ENCODE measurements around the gene EPAS1. TPM values are rescaled to one million over a fixed set of nuclear protein-coding genes. Genes with fewer than 3 reads are reported as not detected.

Gene EPAS1
- total and polyA plus RNA-seq, 2 of the 13 experiments (the other 11 are each of a cell fraction or from before 2014, with no cell fraction given): 47.1 to 182 TPM

DNA sequence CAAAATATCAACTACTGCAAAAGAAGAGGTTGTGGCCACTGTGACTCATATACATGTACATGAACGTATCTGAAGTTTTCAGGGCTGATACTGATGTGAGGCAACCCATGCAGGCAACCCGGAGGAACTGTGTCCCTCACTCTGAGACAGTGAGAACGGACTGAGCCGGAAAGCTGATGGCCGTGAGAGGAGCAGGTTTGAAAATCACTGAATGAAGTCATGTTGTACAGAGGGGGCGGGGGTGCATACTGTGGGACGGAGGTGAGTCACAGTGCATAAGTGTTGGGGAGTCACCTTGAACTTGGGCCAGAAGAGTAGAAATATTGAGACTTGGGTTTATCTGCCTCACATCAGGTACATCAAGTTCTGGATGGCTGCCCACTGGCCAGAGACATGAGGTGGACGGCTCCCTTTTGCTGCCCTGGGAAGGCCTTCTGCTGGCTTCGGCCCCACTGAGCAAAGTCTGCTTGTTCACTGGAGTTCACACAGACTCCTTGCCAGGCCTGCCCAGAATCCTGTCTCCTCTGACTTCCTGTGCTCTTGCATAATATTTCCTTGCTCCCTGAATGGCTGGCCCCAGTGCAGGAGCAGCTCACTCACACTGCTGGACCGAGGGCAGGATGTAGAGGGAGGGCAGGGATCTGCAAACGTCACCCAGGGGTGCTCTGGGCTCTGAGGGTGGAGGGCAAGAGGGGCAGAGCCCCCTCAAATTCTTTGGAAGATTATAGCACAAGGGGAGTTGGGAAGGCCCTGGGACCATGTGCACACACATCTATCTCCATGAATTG lies 18.1 kb downstream of the EPAS1 start (continued):
- TF ChIP-seq ZNF12 (CRISPR knock-in tag; IDR thresholded peaks at IDR 0.05) (peak; percentile 72; the same call in 1 of the 2 replicates), HDAC2 (CRISPR knock-in tag; IDR thresholded peaks at IDR 0.05) (peak; percentile 98), YEATS2 (CRISPR knock-in tag; IDR thresholded peaks at IDR 0.05; ENCODE audit: borderline replicate concordance) (peak; percentile 72; the same call in 1 of the 2 replicates), POLR2G (IDR thresholded peaks at IDR 0.05; ENCODE audit: low read depth, low read length) (peak; percentile 70), HMG20B (CRISPR knock-in tag; conservative IDR thresholded peaks at IDR 0.05) (no peak; the same call in 1 of the 2 replicates), ZC3H4 (CRISPR knock-in tag; IDR thresholded peaks at IDR 0.05; ENCODE audit: borderline replicate concordance) (no peak), HMGXB3 (CRISPR knock-in tag; IDR thresholded peaks at IDR 0.05; ENCODE audit: borderline replicate concordance) (peak; percentile 67; the same call in 1 of the 2 replicates), IKZF5 (CRISPR knock-in tag; IDR thresholded peaks at IDR 0.05) (peak; percentile 95), ZNF619 (CRISPR knock-in tag; IDR thresholded peaks at IDR 0.05) (peak; percentile 96; the same call in 1 of the 2 replicates), ZBTB37 (CRISPR knock-in tag; IDR thresholded peaks at IDR 0.05) (peak; percentile 82), IRF2 (CRISPR knock-in tag; IDR thresholded peaks at IDR 0.05) (peak; percentile 90), ZNF670 (CRISPR knock-in tag; IDR thresholded peaks at IDR 0.05; ENCODE audit: borderline replicate concordance) (no peak; the same call in 1 of the 2 replicates), GTF2F1 (IDR thresholded peaks at IDR 0.05; ENCODE audit: low read length) (no peak), REL (CRISPR knock-in tag; conservative IDR thresholded peaks at IDR 0.05) (peak; percentile 88; the same call in 1 of the 2 replicates), HNRNPK (IDR thresholded peaks at IDR 0.05; ENCODE audit: low read depth, low read length, poor library complexity, severe bottlenecking) (no peak), KLF9 (CRISPR knock-in tag; IDR thresholded peaks at IDR 0.05; ENCODE audit: low read depth) (peak; percentile 62; the same call in 1 of the 2 replicates), ERF (CRISPR knock-in tag; IDR thresholded peaks at IDR 0.05) (peak; percentile 98), PPARG (CRISPR knock-in tag; conservative IDR thresholded peaks at IDR 0.05) (peak; percentile 75), ZNF816 (CRISPR knock-in tag; IDR thresholded peaks at IDR 0.05; ENCODE audit: borderline replicate concordance) (no peak; the same call in 1 of the 2 replicates), SNAPC2 (CRISPR knock-in tag; IDR thresholded peaks at IDR 0.05) (peak; percentile 73; the same call in 1 of the 2 replicates), KDM1A (CRISPR knock-in tag; IDR thresholded peaks at IDR 0.05) (peak; percentile 44; the same call in 1 of the 2 replicates)
- TF ChIP-seq, protein P1, sequence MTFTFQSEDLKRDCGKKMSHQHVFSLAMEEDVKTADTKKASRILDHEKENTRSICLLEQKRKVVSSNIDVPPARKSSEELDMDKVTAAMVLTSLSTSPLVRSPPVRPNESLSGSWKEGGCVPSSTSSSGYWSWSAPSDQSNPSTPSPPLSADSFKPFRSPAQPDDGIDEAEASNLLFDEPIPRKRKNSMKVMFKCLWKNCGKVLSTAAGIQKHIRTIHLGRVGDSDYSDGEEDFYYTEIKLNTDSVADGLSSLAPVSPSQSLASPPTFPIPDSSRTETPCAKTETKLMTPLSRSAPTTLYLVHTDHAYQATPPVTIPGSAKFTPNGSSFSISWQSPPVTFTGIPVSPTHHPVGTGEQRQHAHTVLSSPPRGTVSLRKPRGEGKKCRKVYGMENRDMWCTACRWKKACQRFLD (CRISPR knock-in tag; IDR thresholded peaks at IDR 0.05; ENCODE audit: borderline replicate concordance): no peak
